Measurements from ENCODE around the gene PARPBP.
A peak's percentile ranks its signal among the peaks of the same experiment; 100 is the strongest.
"Not testable (repeated sequence)": the region's sequence is repeated elsewhere in the genome, so short reads cannot be mapped to it uniquely, and the experiment has no call there.

Gene PARPBP

GRCh38 chr12:102119674-102120563, at the start of gene PARPBP, which contains the start of gene NUP37:
TSS of gene PARPBP (plus strand) at chr12:102120183. CDS start at chr12:102123889, 3,706 bp downstream.
TSS of gene NUP37 (minus strand) at chr12:102120114. CDS start at chr12:102118518, 1,596 bp downstream.
- peak; percentile 69 for DNase-seq

DNA sequence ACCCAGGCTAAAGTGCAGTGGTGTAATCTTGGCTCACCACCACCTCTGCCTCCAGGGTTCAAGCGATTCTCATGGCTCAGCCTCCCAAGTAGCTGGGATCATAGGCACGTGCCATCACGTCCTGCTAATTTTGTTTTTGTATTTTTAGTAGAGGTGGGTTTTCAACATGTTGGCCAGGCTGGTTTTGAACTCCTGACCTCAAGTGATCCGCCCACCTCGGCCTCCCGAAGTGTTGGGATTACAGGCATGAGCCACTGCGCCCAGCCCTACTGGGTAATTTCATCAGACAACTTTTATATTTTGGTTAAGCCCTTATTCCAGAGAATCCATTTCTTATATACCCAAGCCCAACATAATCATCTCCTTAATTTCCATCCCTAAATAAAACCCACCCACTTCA, 47.9 kb upstream of the PARPBP start:
- not testable (repeated sequence) for DNase-seq

DNA sequence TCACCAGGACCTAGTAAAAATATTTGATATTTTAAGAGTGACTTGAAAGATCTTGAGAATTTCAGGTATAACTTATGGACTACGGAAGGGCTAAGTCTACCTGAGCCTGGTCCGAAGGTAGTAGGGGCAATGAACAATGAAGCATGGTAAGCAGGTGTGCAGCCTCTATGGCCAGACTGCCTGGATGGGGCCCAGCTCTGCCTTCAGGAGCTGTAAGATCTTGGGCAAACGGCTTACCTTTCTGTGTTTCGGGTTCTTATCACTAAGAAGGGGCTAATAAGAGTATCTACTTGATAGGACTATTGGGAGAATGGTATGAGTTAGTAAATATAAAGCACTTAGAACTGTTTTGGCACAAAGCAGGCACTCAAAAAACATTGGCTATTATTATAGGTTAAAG, 39.1 kb upstream of the PARPBP start:
- no peak for DNase-seq

DNA sequence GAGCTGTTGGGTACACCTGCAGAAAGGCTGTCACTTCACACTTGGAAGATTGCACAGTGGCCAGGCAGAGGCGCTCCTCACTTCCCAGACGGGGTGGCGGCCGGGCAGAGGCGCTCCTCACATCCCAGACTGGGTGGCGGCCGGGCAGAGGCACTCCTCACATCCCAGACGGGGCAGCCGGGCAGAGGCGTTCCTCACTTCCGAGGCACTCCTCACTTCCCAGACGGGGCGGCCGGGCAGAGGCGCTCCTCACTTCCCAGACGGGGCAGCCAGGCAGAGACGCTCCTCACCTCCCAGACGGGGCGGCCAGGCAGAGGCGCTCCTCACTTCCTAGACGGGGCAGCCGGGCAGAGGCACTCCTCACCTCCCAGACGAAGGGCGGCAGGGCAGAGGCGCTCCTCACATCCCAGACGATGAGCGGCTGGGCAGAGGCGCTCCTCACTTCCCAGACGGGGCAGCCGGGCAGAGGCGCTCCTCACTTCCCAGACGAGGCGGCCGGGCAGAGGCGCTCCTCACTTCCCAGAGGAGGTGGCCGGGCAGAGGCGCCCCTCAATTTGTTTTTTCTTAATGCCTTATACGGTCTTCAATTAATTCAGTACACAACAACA, 30.7 kb upstream of the PARPBP start:
- DNase-seq = not testable (repeated sequence)

GRCh38 chr12:102093319-102093718, 26.7 kb upstream of the PARPBP start:
- DNase-seq = no peak

DNA sequence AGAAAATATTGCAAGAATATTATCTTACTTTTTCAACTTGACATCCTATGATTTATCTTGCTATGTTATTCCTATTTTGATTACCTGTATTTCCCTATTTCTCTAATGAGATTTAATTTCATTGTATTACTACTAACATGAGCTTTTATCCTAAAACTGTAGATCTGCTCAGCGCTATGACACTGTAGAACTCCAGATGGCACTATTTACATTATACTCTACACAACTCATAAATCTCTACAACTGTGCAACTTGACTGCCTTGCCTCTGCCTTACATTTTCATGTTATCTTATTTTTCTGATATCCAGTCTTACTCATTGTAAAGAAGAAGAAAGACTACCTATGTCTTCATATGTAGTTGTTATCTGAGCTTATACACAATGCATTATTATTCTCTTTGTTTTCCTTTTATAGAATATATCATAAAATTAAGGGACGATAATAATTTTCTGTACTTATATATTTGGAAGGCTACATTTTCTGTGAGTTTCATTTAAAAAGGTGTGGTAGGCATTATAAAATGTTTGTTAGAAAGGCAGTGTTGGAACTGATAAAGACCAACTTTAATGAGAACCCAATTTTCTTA, 24.2 kb upstream of the PARPBP start:
- peak; percentile 2 for DNase-seq

DNA sequence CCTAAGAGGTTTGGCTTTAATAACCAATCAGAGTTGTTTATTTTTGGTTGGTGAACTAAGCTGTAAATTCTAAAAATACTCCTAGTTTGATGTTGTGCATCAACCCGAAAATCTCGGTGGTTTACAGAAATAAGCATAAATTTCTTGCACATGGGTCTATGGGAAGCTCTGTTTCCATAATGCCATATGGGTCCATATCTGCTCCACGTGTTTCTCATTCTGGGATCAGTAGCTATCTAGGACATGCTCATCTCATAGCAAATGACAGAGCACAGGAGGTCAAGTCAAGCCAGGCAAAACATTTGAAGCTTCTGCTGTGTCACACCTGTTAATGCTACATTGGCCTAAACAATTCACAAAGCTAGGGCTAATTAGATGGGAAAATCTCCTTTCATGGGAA, 23.1 kb upstream of the PARPBP start:
- DNase-seq = no peak

- DNase-seq = no peak
Observed at GRCh38 chr12:102106905-102107304, 13.1 kb upstream of the PARPBP start.

DNA sequence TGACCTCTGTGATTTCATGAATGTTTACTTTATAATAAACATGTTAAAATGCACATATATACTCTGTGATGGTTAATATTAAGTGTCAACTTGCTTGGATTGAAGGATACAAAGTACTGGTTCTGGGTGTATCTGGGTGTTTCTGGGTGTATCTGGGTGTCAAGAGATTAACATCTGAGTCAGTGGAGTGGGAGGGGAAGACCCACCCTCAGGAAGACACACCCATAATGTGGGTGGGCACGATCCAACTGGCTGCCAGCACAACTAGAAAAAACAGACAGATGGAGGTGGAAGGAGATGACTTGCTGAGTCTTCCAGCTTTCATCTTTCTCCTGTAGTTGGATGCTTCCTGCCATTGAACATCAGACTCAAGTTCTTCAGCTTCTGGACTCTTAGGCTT, 12.0 kb upstream of the PARPBP start:
- DNase-seq = no peak

GRCh38 chr12:102110782-102111181, 9.2 kb upstream of the PARPBP start:
- DNase-seq = no peak

GRCh38 chr12:102114212-102114611, 5.8 kb upstream of the PARPBP start:
- no peak for DNase-seq

DNA sequence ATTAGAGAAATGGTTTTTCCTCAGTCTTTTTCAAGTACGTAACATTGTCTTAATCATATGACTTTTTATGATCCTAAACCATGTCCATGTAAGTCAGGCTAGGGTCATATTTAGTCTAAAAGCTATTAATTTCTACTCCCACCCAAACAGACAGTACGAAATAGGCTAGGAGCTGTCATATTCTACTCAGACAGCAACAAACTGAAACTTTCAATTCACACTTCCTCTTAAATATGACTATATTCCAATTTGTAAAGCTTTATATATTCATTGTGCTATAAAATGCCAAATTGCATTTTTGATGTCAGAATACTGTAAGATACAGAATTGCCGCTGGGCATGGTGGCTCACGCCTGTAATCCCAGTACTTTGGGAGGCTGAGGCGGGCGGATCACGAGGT, 3.6 kb upstream of the PARPBP start:
- no peak for DNase-seq

GRCh38 chr12:102118874-102119273, 1.1 kb upstream of the PARPBP start:
- no peak for DNase-seq

DNA sequence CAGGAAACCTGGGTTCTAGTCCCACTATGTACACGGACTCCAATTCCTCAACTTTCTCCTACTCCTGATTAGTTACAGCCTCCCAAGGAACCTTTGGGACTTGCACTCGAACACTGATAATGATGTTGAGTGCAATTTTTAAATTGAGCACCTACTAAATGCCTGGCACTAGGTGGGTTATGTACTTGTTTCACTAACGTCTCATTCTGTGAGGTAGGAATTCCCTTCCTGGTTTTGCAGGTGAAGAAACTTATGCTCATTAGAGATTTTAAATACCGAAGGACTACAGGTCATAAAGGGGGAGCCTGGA, 536 bp downstream of the PARPBP start:
- DNase-seq = no peak

GRCh38 chr12:102120886-102121285, 903 bp downstream of the PARPBP start:
- DNase-seq = no peak

GRCh38 chr12:102121328-102121727, 1.3 kb downstream of the PARPBP start:
- DNase-seq = not testable (repeated sequence)

DNA sequence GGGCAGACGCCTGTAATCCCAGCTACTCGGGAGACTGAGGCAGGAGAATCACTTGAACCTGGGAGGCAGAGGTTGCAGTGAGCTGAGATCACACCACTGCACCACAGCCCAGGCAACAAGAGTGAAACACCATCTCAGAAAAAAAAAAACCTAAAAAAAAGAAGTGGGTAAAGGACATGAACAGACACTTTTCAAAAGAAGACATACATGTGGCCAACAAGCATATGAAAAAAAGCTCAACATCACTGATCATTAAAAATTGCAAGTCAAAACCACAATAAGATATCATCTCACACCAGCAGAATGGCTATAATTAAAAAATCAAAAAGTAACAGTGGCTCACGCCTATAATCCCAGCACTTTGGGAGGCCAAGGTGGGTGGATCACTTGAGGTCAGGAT, 10.7 kb downstream of the PARPBP start:
- DNase-seq = not testable (repeated sequence)

GRCh38 chr12:102131442-102131841, 11.5 kb downstream of the PARPBP start:
- DNase-seq = not testable (repeated sequence)

- DNase-seq = not testable (repeated sequence)
Observed at GRCh38 chr12:102137619-102138018, 17.6 kb downstream of the PARPBP start.

- not testable (repeated sequence) for DNase-seq
Observed at GRCh38 chr12:102142866-102143373, 22.9 kb downstream of the PARPBP start.

DNA sequence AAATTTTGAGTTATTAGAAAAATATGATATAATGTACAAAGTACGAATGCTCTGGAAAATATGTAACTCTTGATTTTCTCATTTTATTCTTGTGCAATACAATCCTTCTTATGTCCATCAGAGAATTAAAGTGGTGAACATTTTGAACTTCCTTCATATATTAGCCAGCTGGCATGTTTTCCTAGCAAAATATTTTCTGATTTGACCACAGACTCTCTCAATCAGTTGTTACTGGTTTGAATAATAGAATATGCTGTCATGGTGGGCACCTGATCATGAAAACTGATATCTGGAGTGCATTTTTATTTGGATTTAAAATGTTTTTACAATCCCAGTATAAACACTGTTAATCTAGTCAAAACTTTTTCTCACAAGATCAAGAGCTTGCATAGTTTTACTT, 24.2 kb downstream of the PARPBP start:
- no peak for DNase-seq

DNA sequence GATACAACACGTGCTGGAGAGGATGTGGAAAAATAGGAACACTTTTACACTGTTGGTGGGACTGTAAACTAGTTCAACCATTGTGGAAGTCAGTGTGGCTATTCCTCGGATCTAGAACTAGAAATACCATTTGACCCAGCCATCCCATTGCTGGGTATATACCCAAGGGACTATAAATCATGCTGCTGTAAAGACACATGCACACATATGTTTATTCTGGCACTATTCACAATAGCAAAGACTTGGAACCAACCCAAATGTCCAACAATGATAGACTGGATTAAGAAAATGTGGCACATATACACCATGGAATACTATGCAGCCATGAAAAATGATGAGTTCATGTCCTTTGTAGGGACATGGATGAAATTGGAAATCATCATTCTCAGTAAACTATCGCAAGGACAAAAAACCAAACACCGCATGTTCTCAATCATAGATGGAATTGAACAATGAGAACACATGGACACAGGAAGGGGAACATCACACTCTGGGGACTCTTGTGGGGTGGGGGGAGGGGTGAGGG, 27.1 kb downstream of the PARPBP start:
- not testable (repeated sequence) for DNase-seq

GRCh38 chr12:102155206-102155605, 35.2 kb downstream of the PARPBP start:
- DNase-seq = not testable (repeated sequence)

Measured in DMS153 (cell line).